ENCODE measurements around the gene ZMIZ1.

Gene ZMIZ1

GRCh38 chr10:79119306-79119705, 50.5 kb downstream of the ZMIZ1 start:
- no peaks in the 10 kb centered on the region for H3K9me3 ChIP-seq (ENCODE audit: severe bottlenecking)
- H3K4me3 ChIP-seq (ENCODE audit: low read depth, low read length) = no peak overlapping the region
- no peak overlapping the region for H3K27ac ChIP-seq
- H3K36me3 ChIP-seq = peaks cover 5% of the 10 kb centered on the region
- no peaks in the 10 kb centered on the region for H3K27me3 ChIP-seq (ENCODE audit: insufficient read depth, low read depth, severe bottlenecking)
- no peak for TF ChIP-seq CTCF (IDR thresholded peaks at IDR 0.05; ENCODE audit: low read depth, low read length)
- no peak for DNase-seq

DNA sequence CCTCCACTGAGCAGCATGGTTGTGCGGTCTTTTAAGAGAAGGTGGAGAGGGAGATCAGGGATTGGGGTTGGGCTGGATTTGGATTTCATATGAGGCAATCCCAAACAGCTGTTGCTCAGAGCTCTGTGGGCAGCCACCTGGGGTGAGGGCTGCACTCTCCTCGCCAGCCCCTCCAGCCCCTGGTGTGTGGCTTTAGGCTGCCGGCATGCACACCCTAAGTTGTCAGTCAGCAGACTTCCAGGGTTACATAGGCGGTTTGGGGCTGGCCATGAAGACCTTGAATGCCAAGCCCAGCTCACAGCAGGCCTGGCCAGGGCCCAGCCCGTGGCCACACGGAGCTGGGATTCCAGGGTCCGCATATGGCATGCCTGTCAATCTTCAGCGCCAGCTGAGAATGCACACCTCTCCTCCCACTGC, 54.8 kb downstream of the ZMIZ1 start:
- no peak for TF ChIP-seq CTCF (IDR thresholded peaks at IDR 0.05; ENCODE audit: low read depth, low read length)
- Histone ChIP-seq H3K27ac (peak overlapping the region; percentile 86), H3K27me3 (ENCODE audit: insufficient read depth, low read depth, severe bottlenecking) (no peaks in the 10 kb centered on the region), H3K4me3 (ENCODE audit: low read depth, low read length) (no peak overlapping the region), H3K9me3 (ENCODE audit: severe bottlenecking) (no peaks in the 10 kb centered on the region), H3K36me3 (peaks cover 6% of the 10 kb centered on the region)
- DNase-seq = peak; percentile 61

- no peaks in the 10 kb centered on the region for H3K27me3 ChIP-seq (ENCODE audit: insufficient read depth, low read depth, severe bottlenecking)
- peak overlapping the region; percentile 86 for H3K27ac ChIP-seq
- TF ChIP-seq CTCF (IDR thresholded peaks at IDR 0.05; ENCODE audit: low read depth, low read length) = no peak
- DNase-seq = no peak
- peaks cover 6% of the 10 kb centered on the region for H3K36me3 ChIP-seq
- H3K4me3 ChIP-seq (ENCODE audit: low read depth, low read length) = no peak overlapping the region
- H3K9me3 ChIP-seq (ENCODE audit: severe bottlenecking) = no peaks in the 10 kb centered on the region
Observed at GRCh38 chr10:79124066-79124465, 55.3 kb downstream of the ZMIZ1 start.

DNA sequence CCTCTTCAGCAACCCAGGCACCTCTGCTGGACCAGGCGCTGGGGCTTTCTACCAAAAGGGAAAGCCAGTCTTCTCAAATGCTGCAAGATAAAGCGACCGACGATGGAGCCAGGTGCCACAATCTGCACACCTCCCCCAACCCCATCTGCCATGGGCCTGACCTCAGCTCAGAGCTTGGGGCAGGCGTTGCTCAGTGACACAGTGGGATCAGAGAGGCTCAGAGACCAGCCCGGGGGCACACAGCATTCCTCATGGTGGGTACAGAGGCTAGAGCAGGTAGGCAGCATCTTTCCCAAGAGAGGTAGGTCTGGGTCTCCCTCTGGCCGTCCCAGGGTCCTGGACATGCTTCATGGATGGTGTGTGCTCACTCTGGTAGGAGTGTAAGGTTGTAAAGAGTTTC, 56.3 kb downstream of the ZMIZ1 start:
- Histone ChIP-seq H3K27me3 (ENCODE audit: insufficient read depth, low read depth, severe bottlenecking) (no peaks in the 10 kb centered on the region), H3K4me3 (ENCODE audit: low read depth, low read length) (no peak overlapping the region), H3K27ac (peak overlapping the region; percentile 86), H3K36me3 (peaks cover 6% of the 10 kb centered on the region), H3K9me3 (ENCODE audit: severe bottlenecking) (no peaks in the 10 kb centered on the region)
- no peak for TF ChIP-seq CTCF (IDR thresholded peaks at IDR 0.05; ENCODE audit: low read depth, low read length)
- peak; percentile 82 for DNase-seq

DNA sequence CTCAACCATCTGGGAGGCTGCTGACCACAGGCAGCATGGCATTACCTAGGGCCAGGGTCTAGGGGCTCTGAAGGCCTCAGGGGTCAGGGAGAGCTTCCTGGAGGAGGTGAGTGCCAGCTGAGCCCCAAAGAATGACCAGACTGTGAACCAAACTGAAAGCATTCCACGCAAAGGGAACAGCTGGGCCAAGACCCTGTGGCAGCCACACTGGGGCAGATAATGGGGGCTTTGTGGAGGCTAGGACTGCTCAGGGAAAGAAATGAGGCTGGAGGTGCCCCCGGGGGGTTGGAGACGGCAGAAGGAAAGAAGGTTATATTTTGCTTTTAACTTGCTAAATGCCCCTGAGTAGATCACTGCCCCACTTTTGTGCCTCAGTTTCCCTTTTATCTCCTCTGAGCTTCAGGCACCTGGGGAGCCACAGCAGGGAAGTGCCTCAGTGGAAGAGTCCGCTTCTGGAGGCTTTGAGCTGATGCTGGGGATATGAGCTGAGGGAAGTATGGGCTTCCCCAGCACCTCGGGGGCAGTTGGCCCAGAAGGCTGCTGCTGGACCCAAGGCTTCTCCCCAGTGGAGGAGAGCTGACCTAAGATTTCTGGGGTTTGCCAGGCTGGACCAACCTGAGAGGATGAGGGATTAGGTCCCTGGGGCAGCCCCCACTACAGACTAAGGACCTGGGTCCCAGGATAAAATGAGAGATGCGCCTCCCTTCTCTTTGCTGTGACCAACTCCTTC, 57.8 kb downstream of the ZMIZ1 start:
- no peak for DNase-seq
- H3K4me3 ChIP-seq (ENCODE audit: low read depth, low read length) = no peak overlapping the region
- no peak for TF ChIP-seq CTCF (IDR thresholded peaks at IDR 0.05; ENCODE audit: low read depth, low read length)
- peak overlapping the region; percentile 86 for H3K27ac ChIP-seq
- H3K36me3 ChIP-seq = peaks cover 6% of the 10 kb centered on the region
- H3K27me3 ChIP-seq (ENCODE audit: insufficient read depth, low read depth, severe bottlenecking) = no peaks in the 10 kb centered on the region
- H3K9me3 ChIP-seq (ENCODE audit: severe bottlenecking) = no peaks in the 10 kb centered on the region

Measured in WERI-Rb-1 (cell line).